ENCODE data around the gene ZNF384.

DNA sequence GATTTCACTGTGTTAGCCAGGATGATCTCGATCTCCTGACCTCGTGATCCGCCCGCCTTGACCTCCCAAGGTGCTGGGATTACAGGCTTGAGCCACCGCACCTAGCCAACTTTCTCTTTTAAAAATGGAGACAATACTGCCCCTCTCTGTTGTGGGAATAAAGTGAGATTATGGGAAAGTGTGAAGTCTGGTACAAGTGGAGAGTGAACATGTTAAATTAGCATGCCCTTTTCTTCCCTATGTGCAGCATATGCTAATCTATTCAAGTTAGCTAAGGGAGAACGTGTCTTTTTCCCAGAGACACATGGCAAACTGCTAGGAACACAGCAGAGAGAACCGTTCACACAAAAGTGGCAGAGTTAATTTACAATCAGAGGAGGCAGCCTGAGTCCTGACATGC, 36.2 kb upstream of the ZNF384 start:
- no peak for TF ChIP-seq POLR2A (IDR thresholded peaks at IDR 0.05)
- no peak for TF ChIP-seq EP300 (IDR thresholded peaks at IDR 0.05)
